Tongue (tissue), 2 donors: Measurements from ENCODE around the gene ITPR2. TPM values are rescaled to one million over a fixed set of nuclear protein-coding genes. Genes with fewer than 3 reads are reported as not detected.

Experiments
- DNase-seq: peaks from one replicate; pipeline ENCODE4 v3.0.0-alpha.2; 2015
- total RNA-seq: library from RNA; depleted of rRNA; stranded (reverse); fragments of >200 nt; gene quantifications from one replicate; pipeline ENCODE4 v1.2.3, GENCODE V29; 2014

Gene ITPR2
- total RNA-seq, 1 donor from 2014 or later, result 31.4 TPM

DNA sequence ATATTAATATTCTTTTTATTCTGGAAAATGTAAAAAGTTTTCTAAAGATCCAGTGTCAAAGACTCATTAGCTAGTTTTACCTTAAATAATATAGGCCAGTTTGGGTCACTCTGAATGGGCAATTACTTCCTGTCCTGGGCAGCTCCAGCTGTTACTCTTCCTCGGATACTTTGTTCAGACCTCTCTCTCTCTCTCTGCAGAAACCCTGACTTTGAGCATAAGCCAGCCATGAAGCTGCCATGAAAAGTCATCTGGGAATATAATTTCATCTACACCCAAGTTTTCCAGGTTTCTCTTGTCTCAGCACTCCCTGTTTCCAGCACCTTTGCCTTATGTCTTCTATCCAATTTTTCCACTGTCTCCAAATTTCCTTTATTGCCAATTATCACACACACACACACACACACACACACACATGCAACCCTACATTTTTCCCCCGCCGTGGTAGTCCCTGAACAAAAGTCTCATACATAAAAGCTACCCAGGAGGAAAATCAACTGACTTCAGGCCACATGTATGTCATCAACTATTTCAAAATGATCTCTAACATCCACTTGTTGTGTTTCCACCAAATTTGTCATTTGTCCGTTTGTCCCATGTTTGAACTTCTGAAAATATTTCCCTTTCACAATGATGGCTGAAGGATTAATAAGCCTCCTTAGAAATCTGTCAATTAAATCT is 319.5 kb downstream of the ITPR2 start:
- no peak for DNase-seq

DNA sequence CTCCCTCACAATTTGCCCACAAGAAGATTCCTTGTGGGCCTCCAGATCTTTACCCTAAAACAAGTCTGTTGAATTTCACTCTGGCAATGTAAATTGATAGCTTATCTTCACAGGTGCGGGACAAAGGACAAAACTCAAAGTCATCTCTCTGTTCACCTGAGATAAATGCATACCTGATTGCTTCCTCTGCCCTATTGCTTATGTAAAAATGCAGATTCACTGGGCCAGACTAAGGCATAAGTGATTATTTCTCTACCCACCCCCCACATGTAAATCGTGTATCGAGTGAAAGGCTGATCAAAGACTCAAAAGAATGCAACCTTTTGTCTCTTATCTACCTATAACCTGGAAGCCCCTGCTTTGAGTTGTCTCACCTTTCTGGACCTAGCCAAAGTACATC is 320.8 kb downstream of the ITPR2 start:
- DNase-seq, result no peak

DNA sequence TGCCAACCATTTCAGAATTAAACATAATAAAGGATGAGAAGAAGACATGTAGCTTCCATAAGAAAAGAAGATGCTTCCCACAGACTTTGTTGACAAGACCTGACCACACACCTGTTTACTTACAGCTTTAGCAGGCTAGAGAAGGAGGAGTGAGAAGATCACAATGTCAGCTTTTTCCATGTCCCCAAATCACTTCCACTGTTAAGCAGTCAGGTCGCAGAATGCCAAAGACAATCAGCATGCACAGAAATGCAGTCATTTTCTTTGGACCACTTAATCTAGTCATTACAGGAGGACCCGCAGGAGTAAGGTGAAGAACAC is 322.7 kb downstream of the ITPR2 start:
- no peak for DNase-seq

DNA sequence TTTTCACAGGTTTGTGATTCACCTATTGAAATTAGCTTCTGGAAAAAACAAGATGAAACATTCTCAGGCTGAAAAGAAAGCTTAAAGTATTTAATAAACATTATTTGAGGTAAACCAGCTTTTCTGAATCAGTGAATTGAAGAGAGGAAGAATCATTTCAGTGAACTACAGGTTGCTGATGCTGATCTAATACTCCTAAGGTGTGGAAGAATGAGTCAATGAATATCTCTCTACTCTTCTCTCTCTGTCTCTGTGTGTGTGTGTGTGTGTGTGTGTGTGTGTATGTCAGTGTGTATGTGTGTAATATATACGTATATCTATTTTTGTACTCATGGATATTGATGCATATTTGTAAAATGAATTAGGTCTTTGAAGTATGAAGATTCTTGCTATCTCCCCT is 325.4 kb downstream of the ITPR2 start:
- no peak for DNase-seq

DNA sequence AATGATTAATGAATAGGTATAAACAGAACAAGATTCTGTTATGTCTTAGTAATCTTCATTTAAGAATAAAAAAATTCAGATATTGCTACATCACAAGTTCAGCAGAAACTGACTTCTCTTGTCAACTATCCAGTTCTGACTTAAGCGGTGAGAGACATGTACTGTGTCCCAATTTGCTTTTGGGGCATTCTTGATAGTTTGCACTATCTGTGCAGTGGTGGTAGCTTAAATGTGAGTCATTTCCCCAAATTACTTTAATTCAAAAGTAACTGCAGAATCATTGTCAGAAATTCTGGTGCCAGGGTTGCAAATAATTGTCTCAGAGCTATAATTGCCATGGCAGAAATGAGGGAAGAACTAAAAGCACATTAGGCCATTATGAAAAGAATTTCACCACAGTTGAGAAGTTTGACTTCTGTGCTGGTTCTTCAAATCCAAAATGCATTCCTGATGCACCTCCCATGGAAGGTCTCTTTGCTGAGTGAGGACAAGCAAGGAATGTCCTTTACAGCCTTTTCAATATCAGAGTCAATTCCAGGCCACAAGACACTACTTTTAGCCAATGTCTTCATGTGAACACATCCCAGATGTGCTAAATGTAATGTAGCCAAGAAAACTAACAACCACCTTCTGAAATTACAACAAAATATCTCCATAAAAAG is 332.9 kb downstream of the ITPR2 start:
- DNase-seq, result no peak

- no peak for DNase-seq
These were observed 336.8 kb downstream of the ITPR2 start for GRCh38 chr12:26496170-26496569.

DNA sequence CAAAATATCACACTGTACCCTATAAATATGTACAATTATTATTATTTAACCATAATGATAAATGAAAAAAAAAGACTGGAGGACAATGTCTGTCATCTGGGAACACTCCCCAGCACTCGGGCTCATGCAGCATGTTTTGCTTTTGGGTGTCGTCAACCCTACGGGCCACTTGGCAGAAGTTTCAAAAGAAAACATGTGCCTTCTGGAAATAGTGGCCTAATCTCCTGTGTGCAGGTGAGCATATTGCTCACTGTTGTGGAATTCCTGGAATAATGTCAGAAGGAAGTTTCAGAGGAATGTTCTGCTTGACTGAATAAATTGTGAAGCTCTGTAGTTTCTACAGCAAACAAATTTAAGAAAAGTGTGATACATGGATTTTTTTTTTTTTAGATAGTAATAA is 339.3 kb downstream of the ITPR2 start:
- DNase-seq, result no peak

- no peak for DNase-seq
These were observed 340.6 kb downstream of the ITPR2 start for GRCh38 chr12:26492406-26492805.

- no peak for DNase-seq
These were observed 343.1 kb downstream of the ITPR2 start for GRCh38 chr12:26489908-26490307.

DNA sequence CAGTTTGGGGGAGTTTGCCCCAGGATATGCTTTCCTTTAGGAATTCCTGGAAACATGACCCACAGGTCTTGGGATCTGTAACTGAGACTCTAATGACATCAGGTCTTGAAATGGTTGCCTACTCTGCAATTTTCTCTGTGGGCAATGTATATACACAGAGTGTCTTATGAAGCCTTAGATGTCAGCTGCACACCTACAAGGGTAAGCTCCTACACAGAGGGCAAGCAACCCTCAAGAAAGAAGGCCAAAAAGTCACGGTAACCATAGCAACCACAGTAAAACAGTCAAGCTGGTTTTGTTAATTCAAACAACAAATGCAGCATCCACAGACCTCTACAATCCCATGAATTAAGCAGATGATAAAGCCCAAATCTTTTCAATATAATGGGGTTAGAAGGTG is 344.6 kb downstream of the ITPR2 start:
- DNase-seq, result no peak

GRCh38 chr12:26473291-26473690 is 359.7 kb downstream of the ITPR2 start:
- DNase-seq, result peak; percentile 21

DNA sequence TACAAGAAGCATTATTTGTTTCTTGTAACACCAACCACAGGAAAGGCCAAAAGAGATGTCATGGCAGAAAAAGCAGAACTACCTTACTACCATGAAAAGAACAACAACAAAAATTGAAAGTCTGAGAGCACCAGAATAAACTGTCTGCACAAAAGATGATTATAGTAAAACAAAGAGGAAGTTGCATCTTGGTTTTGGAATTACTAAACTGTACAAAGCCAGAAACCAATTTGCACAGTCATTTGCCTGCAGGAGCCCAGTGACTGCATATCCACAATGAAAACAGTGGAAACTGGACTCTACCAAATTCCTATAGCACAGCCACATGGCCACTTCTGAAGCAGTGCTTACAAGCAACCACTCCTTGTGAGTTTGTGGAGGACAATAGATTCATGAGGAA is 361.4 kb downstream of the ITPR2 start:
- peak; percentile 14 for DNase-seq

- DNase-seq, result peak; percentile 11
These were observed 363.4 kb downstream of the ITPR2 start for GRCh38 chr12:26469421-26470180.

DNA sequence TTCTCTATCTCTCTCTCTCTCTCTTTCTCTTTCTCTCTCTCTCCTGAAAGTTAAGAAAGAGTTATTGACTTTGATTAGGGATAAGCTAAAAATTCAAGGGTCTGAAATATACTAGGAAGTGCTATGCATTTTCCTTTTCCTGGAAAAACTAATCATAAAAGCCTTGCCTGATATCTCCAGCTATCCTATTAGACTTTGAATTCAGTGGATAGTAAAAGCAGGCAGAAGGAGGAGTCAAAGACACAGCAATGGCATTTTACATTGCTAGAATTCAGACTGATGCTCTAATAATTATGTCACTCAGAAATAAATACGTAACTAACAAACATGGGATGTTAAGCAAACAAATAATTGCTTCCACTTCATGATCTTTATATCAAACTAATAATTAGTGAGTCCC is 365.6 kb downstream of the ITPR2 start:
- no peak for DNase-seq

- no peak for DNase-seq
These were observed 366.3 kb downstream of the ITPR2 start for GRCh38 chr12:26466726-26467125.

DNA sequence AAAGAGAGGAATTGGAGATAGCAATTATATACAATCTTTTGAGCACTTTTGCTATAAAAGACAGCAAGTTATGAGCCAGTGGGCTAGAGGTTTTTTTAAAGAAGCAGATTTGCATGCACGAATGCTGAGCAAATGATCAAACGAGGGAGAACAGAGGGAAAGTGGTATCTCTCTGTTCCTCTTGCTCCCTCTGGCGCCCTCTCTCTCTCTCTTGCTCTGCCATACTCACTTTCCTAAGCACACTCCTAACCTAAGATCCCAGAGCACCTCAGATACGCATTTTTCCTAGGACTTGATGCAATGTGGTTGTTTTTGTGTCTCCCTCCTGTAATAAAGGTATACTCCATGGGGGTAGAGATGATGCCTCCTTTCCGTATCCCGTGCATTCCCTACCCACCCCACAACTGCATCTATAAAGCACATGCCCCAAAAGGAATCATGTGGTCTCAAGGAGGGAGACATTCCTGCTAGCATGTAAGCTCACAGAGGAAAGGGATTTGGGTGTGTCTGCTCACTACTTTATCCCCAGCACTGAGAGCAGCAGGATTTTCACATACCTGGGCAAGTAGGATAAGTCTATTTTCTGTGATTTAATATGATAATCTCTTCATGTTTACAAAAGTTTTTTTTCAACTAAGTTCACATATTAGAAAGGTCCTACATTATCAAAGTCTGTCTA is 367.4 kb downstream of the ITPR2 start:
- peak; percentile 12 for DNase-seq

DNA sequence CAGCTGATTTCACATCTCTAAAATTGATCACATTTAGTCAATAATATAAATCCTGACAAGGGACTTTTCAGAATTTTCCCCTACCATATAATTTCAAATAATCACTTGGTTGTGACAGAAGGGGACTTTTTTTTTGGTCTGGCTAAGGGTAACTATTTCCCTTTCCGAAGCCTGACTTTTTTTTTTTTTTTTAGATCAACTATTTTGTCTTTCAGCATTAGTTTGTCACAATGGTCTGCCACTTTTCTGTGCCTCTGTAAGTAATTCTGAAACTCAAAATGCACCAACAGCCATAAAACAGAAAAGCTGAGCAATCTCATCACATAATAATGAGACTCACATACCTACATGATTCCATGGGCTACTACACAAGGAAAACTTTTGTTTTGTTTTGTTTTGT is 371.2 kb downstream of the ITPR2 start:
- no peak for DNase-seq

DNA sequence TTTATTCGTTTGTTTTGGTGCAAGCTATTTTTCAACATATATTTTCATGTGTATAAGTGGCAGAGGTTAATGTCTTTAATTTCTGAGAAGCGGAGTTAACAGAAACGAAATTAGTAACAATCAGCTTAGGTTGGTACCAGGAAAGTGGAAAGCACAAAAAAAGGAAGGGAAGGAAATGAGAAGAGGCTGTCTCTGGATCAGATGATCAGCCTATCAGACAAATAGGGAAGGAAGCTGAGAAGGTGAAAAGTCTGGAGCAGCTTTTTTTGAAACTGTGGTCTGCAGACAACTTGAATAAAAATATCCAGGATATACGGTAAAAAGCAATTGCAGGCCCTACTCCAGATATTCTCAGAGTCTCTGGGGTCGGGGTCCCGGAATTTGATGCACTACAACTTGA is 372.6 kb downstream of the ITPR2 start:
- DNase-seq, result no peak

DNA sequence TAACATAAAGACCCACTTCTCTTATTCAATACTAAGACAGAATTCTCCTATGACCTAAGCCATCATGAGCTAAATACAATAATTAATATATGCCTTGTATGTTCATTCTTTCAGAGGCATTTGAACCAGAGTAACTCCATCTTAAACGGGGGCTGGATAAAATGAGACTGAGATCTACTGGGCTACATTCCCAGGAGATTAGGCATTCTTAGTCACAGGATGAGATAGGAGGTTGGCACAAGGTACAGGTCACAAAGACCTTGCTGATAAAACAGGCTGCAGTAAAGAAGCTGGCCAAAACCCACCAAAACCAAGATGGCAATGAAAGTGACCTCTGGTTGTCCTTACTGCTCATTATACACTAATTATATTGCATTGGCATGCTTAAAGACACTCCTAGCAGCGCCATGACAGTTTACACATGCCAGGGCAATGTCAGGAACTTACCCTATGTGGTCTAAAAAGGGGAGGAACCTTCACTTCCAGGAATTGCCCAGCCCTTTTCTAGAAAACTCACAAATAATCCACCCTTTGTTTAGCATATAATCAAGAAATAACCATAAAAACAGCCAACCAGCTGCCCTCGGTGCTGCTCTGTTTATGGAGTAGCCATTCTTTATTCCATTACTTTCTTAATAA is 376.9 kb downstream of the ITPR2 start:
- no peak for DNase-seq

DNA sequence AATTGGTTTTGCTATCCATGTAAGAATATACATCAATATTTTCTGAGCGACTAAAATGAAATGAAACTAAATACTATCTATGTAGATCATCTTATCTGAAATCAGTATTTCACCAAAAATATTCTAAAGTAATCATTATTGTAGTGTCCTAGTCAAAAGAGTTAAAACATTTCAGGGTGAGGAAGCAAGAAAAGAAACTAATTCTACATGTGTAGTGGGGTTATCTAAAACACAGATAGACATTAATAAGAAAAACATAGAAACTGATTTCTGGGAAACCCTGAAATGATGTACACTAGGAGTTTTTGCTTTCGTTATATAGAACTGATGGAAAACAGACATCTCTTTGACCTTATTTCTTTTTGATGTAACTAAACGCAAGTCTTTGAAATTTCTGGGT is 379.7 kb downstream of the ITPR2 start:
- DNase-seq, result no peak

GRCh38 chr12:26452511-26452910 is 380.5 kb downstream of the ITPR2 start:
- no peak for DNase-seq

- no peak for DNase-seq
These were observed 381.2 kb downstream of the ITPR2 start for GRCh38 chr12:26451763-26452162.

DNA sequence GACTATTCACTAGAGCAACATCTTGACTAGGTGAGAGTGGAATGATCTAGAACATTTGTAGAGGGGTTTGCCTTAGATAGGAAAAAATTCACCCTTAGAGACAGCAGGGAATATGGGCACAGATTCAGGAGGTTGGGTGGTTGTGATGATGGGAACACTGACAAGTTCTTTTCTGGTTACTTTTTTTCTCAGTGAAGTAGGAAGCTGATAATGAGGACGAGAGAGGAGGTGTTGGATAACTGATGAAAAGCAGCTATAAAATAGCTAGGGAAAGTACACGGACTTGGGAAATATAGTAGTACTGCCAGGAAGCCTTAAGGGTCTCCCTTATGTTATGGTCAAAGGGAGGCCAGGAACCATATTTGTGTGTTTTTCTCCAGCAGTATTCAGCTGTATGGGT is 387.1 kb downstream of the ITPR2 start:
- no peak for DNase-seq
